Measurements from ENCODE around the gene IPCEF1.
"Not testable (repeated sequence)": the region's sequence is repeated elsewhere in the genome, so short reads cannot be mapped to it uniquely, and the experiment has no call there.

IPCEF1 gene

GRCh38 chr6:154196333-154196885 is 160.2 kb downstream of the IPCEF1 start:
- H3K4me3 ChIP-seq (replicated peaks; ENCODE audit: low read depth, low read length) = no peak overlapping the region
- TF ChIP-seq, protein P1, sequence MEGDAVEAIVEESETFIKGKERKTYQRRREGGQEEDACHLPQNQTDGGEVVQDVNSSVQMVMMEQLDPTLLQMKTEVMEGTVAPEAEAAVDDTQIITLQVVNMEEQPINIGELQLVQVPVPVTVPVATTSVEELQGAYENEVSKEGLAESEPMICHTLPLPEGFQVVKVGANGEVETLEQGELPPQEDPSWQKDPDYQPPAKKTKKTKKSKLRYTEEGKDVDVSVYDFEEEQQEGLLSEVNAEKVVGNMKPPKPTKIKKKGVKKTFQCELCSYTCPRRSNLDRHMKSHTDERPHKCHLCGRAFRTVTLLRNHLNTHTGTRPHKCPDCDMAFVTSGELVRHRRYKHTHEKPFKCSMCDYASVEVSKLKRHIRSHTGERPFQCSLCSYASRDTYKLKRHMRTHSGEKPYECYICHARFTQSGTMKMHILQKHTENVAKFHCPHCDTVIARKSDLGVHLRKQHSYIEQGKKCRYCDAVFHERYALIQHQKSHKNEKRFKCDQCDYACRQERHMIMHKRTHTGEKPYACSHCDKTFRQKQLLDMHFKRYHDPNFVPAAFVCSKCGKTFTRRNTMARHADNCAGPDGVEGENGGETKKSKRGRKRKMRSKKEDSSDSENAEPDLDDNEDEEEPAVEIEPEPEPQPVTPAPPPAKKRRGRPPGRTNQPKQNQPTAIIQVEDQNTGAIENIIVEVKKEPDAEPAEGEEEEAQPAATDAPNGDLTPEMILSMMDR (IDR thresholded peaks at IDR 0.05; ENCODE audit: insufficient read depth, low read length, poor library complexity, severe bottlenecking) = no peak
- no peaks in the 10 kb centered on the region for H3K27me3 ChIP-seq (replicated peaks; ENCODE audit: control insufficient read depth, insufficient read depth, low read length)
- DNase-seq (ENCODE audit: extremely low read depth, insufficient read length) = no peak
- no peaks in the 10 kb centered on the region; the same call in 1 of the 2 replicates for H3K36me3 ChIP-seq (ENCODE audit: control insufficient read depth, insufficient read depth, low read length)

- TF ChIP-seq, protein P1 (IDR thresholded peaks at IDR 0.05; ENCODE audit: insufficient read depth, low read length, poor library complexity, severe bottlenecking) = no peak
- Histone ChIP-seq H3K27me3 (replicated peaks; ENCODE audit: control insufficient read depth, insufficient read depth, low read length) (no peaks in the 10 kb centered on the region), H3K4me3 (replicated peaks; ENCODE audit: low read depth, low read length) (no peak overlapping the region), H3K36me3 (ENCODE audit: control insufficient read depth, insufficient read depth, low read length) (no peaks in the 10 kb centered on the region)
- DNase-seq (ENCODE audit: extremely low read depth, insufficient read length) = no peak
These were observed 168.9 kb downstream of the IPCEF1 start for GRCh38 chr6:154187714-154188113.

GRCh38 chr6:154187203-154187602 is 169.4 kb downstream of the IPCEF1 start:
- TF ChIP-seq, protein P1 (IDR thresholded peaks at IDR 0.05; ENCODE audit: insufficient read depth, low read length, poor library complexity, severe bottlenecking) = no peak
- H3K4me3 ChIP-seq (replicated peaks; ENCODE audit: low read depth, low read length) = no peak overlapping the region
- H3K27me3 ChIP-seq (replicated peaks; ENCODE audit: control insufficient read depth, insufficient read depth, low read length) = no peaks in the 10 kb centered on the region
- H3K36me3 ChIP-seq (ENCODE audit: control insufficient read depth, insufficient read depth, low read length) = no peaks in the 10 kb centered on the region
- DNase-seq (ENCODE audit: extremely low read depth, insufficient read length) = no peak

- no peak overlapping the region for H3K4me3 ChIP-seq (replicated peaks; ENCODE audit: low read depth, low read length)
- DNase-seq (ENCODE audit: extremely low read depth, insufficient read length) = no peak
- TF ChIP-seq, protein P1 (IDR thresholded peaks at IDR 0.05; ENCODE audit: insufficient read depth, low read length, poor library complexity, severe bottlenecking) = no peak
- no peaks in the 10 kb centered on the region for H3K27me3 ChIP-seq (replicated peaks; ENCODE audit: control insufficient read depth, insufficient read depth, low read length)
- no peaks in the 10 kb centered on the region for H3K36me3 ChIP-seq (ENCODE audit: control insufficient read depth, insufficient read depth, low read length)
These were observed 177.2 kb downstream of the IPCEF1 start for GRCh38 chr6:154179434-154179833.

DNA sequence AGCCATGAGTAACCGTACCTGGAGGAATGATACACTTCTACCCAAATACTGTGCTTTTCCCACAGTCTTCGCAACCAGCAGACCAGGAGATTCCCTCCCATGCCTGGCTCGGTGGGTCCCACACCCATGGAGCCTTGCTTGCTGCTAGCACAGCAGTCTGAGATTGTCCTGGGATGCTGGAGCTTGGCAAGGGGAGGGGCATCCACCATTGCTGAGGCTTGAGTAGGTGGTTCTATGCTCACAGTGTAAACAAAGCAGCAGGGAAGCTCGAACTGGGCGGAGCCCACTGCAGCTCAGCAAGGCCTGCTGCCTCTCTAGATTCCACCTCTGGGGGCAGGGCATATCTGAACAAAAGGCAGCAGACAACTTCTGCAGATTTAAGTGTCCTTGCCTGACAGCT is 184.2 kb downstream of the IPCEF1 start:
- not testable (repeated sequence) for DNase-seq (ENCODE audit: extremely low read depth, insufficient read length)

DNA sequence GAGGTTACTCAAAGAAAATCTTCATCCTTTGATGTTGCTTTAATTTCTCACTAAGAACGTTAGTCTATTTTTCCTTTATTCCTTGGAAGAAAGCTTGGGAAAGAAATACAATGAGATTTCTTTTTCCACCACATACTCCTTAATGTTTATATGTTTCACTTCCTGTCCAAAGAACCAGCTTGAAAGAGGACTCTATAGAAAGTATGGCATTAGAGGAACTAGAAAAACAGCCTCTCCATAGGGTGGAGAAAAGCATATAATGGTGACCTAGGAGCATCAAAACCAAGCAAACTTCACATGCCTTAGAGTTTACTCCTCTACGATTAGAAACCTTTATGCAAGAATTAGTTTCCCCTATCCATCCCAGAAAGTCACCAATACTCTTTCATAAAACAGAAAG is 186.5 kb downstream of the IPCEF1 start:
- no peak for DNase-seq (ENCODE audit: extremely low read depth, insufficient read length)
- Histone ChIP-seq H3K27me3 (replicated peaks; ENCODE audit: control insufficient read depth, insufficient read depth, low read length) (no peaks in the 10 kb centered on the region), H3K36me3 (ENCODE audit: control insufficient read depth, insufficient read depth, low read length) (peaks cover 2% of the 10 kb centered on the region; the same call in 1 of the 2 replicates), H3K4me3 (replicated peaks; ENCODE audit: low read depth, low read length) (no peak overlapping the region)
- TF ChIP-seq, protein P1 (IDR thresholded peaks at IDR 0.05; ENCODE audit: insufficient read depth, low read length, poor library complexity, severe bottlenecking) = no peak

More for the DNA sequence above, 184.2 kb downstream of the IPCEF1 start:
- H3K27me3 ChIP-seq (replicated peaks; ENCODE audit: control insufficient read depth, insufficient read depth, low read length); H3K36me3 ChIP-seq (ENCODE audit: control insufficient read depth, insufficient read depth, low read length); H3K4me3 ChIP-seq (replicated peaks; ENCODE audit: low read depth, low read length): not testable (repeated sequence)

Data from GM06990 (cell line).